Measurements from ENCODE around the gene MINDY3. TPM values are rescaled to one million over a fixed set of nuclear protein-coding genes. Genes with fewer than 3 reads are reported as not detected.
"Not testable (repeated sequence)": the region's sequence is repeated elsewhere in the genome, so short reads cannot be mapped to it uniquely, and the experiment has no call there.

Gene MINDY3
- total RNA-seq, 1 experiment from 2014 or later: 10.4 TPM

- in situ Hi-C loops (cut with HindIII; ENCODE audit: low pct_unique_long_range_greater_than_20kb, low sequenced_read_pairs): no loop called here
- Histone ChIP-seq H3K27me3 (ENCODE audit: control insufficient read depth, insufficient read depth, low read length) (no peaks in the 10 kb centered on the region), H3K9me3 (ENCODE audit: control insufficient read depth, insufficient read depth, low read depth, low read length) (no peaks in the 10 kb centered on the region), H3K4me1 (ENCODE audit: control insufficient read depth, insufficient read depth, low read length) (no peaks in the 10 kb centered on the region), H3K36me3 (ENCODE audit: control insufficient read depth, insufficient read depth, low read length) (no peaks in the 10 kb centered on the region; the same call in 1 of the 2 replicates), H3K4me3 (ENCODE audit: low read depth in 2 of 2, low read length in 2 of 2) (no peak overlapping the region), H3K27ac (ENCODE audit: low read length) (no peak overlapping the region)
- TF ChIP-seq CTCF (IDR thresholded peaks at IDR 0.05): no peak
- TF ChIP-seq TCF7L2 (IDR thresholded peaks at IDR 0.05; ENCODE audit: low read depth, low read length): no peak
- no peak for TF ChIP-seq POLR2AphosphoS5 (IDR thresholded peaks at IDR 0.05; ENCODE audit: low read depth, low read length)
- no peak for TF ChIP-seq SIN3A (IDR thresholded peaks at IDR 0.05; ENCODE audit: borderline replicate concordance, insufficient read depth, low read depth, low read length)
- no peak for TF ChIP-seq REST (IDR thresholded peaks at IDR 0.05; ENCODE audit: insufficient read depth in 1 of 2, low read depth in 2 of 2, low read length in 1 of 2)
- ATAC-seq (no peak), DNase-seq (ENCODE audit: low read depth, low spot score) (no peak)
- POLR2A ChIA-PET: no interaction called here
- BruUV-seq (replicated peaks): no TSS peak
- CTCF ChIA-PET: no interaction called here
- intact Hi-C loops (cut with micrococcal nuclease; ENCODE audit: unreplicated experiment): no loop called here
Observed at GRCh38 chr10:15780353-15781135, 79.8 kb downstream of the MINDY3 start.

- ATAC-seq: no peak
- intact Hi-C loops (cut with micrococcal nuclease; ENCODE audit: unreplicated experiment) (no loop called here), in situ Hi-C loops (cut with HindIII; ENCODE audit: low pct_unique_long_range_greater_than_20kb, low sequenced_read_pairs) (no loop called here)
- POLR2A ChIA-PET: no interaction called here
- Histone ChIP-seq H3K9me3 (ENCODE audit: control insufficient read depth, insufficient read depth, low read depth, low read length) (no peaks in the 10 kb centered on the region), H3K27me3 (ENCODE audit: control insufficient read depth, insufficient read depth, low read length) (no peaks in the 10 kb centered on the region), H3K27ac (ENCODE audit: low read length) (no peak overlapping the region), H3K4me1 (ENCODE audit: control insufficient read depth, insufficient read depth, low read length) (no peaks in the 10 kb centered on the region), H3K4me3 (ENCODE audit: low read depth in 2 of 2, low read length in 2 of 2) (no peak overlapping the region), H3K36me3 (ENCODE audit: control insufficient read depth, insufficient read depth, low read length) (no peaks in the 10 kb centered on the region; the same call in 1 of the 2 replicates)
- BruUV-seq (replicated peaks): no TSS peak
- no peak for DNase-seq (ENCODE audit: low read depth, low spot score)
- TF ChIP-seq SIN3A (IDR thresholded peaks at IDR 0.05; ENCODE audit: borderline replicate concordance, insufficient read depth, low read depth, low read length): no peak
- TF ChIP-seq REST (IDR thresholded peaks at IDR 0.05; ENCODE audit: insufficient read depth in 1 of 2, low read depth in 2 of 2, low read length in 1 of 2): no peak
- CTCF ChIA-PET: no interaction called here
Observed at GRCh38 chr10:15775513-15775912, 84.8 kb downstream of the MINDY3 start.

GRCh38 chr10:15774534-15774933 is 85.8 kb downstream of the MINDY3 start:
- intact Hi-C loops (cut with micrococcal nuclease; ENCODE audit: unreplicated experiment); BruUV-seq (replicated peaks); H3K27me3 ChIP-seq (ENCODE audit: control insufficient read depth, insufficient read depth, low read length); ATAC-seq; H3K27ac ChIP-seq (ENCODE audit: low read length); H3K36me3 ChIP-seq (ENCODE audit: control insufficient read depth, insufficient read depth, low read length); H3K4me1 ChIP-seq (ENCODE audit: control insufficient read depth, insufficient read depth, low read length); in situ Hi-C loops (cut with HindIII; ENCODE audit: low pct_unique_long_range_greater_than_20kb, low sequenced_read_pairs); POLR2A ChIA-PET; H3K4me3 ChIP-seq (ENCODE audit: low read depth in 2 of 2, low read length in 2 of 2); DNase-seq (ENCODE audit: low read depth, low spot score); CTCF ChIA-PET; H3K9me3 ChIP-seq (ENCODE audit: control insufficient read depth, insufficient read depth, low read depth, low read length): not testable (repeated sequence)

Data from Panc1 (cell line).